Ovary (tissue), 9 donors: Measurements from ENCODE around the gene PDCD6IP. TPM values are rescaled to one million over a fixed set of nuclear protein-coding genes. Genes with fewer than 3 reads are reported as not detected.

Experiments used
- DNase-seq, 5 donors: peaks; one replicate each; pipeline ENCODE4 v3.0.0-alpha.2; 2019 to 2020
- H3K27ac ChIP-seq, 2 donors: fragments of 200-600 bp; one replicate each; pipeline versions ENCODE4 v1.5.1 to v1.8.0; 2019 to 2022
- H3K27me3 ChIP-seq: fragments of 200-600 bp; one replicate; pipeline ENCODE4 v1.8.0; 2022
- H3K36me3 ChIP-seq: fragments of 200-600 bp; sonication (generic); one replicate; pipeline ENCODE4 v1.5.1; 2019
- H3K4me1 ChIP-seq: one replicate; pipeline ENCODE4 v1.8.1; 2013; ENCODE audit warnings: mild to moderate bottlenecking, moderate library complexity; ENCODE audit not compliant: insufficient read depth
- H3K4me3 ChIP-seq: fragments of 200-600 bp; sonication (generic); one replicate; pipeline ENCODE4 v1.5.1; 2017
- H3K9me3 ChIP-seq, 2 donors: fragments of 200-600 bp in 1 of 2; sonication (generic) in 1 of 2; one replicate each; pipeline versions ENCODE4 v1.5.1 to v1.8.1; 2013 to 2019; ENCODE audit warnings: mild to moderate bottlenecking in 1 of 2, moderate library complexity in 1 of 2
- EP300 ChIP-seq: sonication (generic); formaldehyde crosslinking; IDR thresholded peaks from one replicate; pipeline ENCODE4 v1.6.1; 2017; ENCODE audit warnings: antibody characterized with exemption
- POLR2A ChIP-seq: fragments of 450-650 bp; IDR thresholded peaks from one replicate; pipeline ENCODE4 v1.6.1; 2017; ENCODE audit warnings: antibody characterized with exemption, mild to moderate bottlenecking, moderate library complexity
- WGBS, 3 donors: extraction: QIAGEN DNeasy Blood & Tissue Kit in 1 of 3; methylation state at CpG; one replicate each; pipeline versions ENCODE4 v1.1.5 to v1.1.7; 2013 to 2017; 5-methylcytosine and 5-hydroxymethylcytosine counted together
- intact Hi-C, 4 donors: fragments of 100-400 bp; cut with DNase I; formaldehyde crosslinking; loops; one replicate each; pipeline versions ENCODE4 v1.11.0 to v1.15.1; 2022 to 2023
- polyA plus RNA-seq, 2 donors: library from polyadenylated mRNA; stranded (reverse); fragments of 200-250 nt in 1 of 2; fragments of 350-450 nt in 1 of 2; fragmentation: Illumina TruSeq in 1 of 2; extraction: RNeasy Lipid Tissue Mini Kit (QIAGEN cat#74804) in 1 of 2; gene quantifications; one replicate each; pipeline ENCODE4 v1.2.3, GENCODE V29; 2013 to 2014
- total RNA-seq, 7 donors: library from RNA; depleted of rRNA in 2 of 7; stranded (reverse); fragments of >200 nt in 2 of 7; fragmentation: NEBNext Ultra II Directional in 3 of 7; extraction: Animal tissue kit (Norgen Biotek cat#: 25700) in 3 of 7; gene quantifications; one replicate each; pipeline versions ENCODE4 v1.1.0 to v1.2.4, GENCODE V29; 2016 to 2023
- TF ChIP-seq, protein P1 (sequence below), 3 donors: fragments of 450-650 bp in 2 of 3; fragments of 200-600 bp in 1 of 3; IDR thresholded peaks; one replicate each; pipeline versions ENCODE4 v1.5.1 to v1.8.0; 2016 to 2022; ENCODE audit warnings: antibody characterized with exemption in 3 of 3, mild to moderate bottlenecking in 1 of 3
- donor health status: DM: no; HTN: no; CAD: no; lungs with moderate emphysema.
- donor health status: DM: no; HTN: no; CAD: no.
- donor health status: Bipolar disorder and iron deficiency.
- donor health status: DM: yes; HTN: yes; CAD: no.
- donor health status: DM: no; HTN: no; CAD: no.
- donor health status: DM: yes; HTN: yes; CAD: no.

The PDCD6IP gene
- total and polyA plus RNA-seq, 9 donors, result 40.0 to 166 (median 126) TPM

DNA sequence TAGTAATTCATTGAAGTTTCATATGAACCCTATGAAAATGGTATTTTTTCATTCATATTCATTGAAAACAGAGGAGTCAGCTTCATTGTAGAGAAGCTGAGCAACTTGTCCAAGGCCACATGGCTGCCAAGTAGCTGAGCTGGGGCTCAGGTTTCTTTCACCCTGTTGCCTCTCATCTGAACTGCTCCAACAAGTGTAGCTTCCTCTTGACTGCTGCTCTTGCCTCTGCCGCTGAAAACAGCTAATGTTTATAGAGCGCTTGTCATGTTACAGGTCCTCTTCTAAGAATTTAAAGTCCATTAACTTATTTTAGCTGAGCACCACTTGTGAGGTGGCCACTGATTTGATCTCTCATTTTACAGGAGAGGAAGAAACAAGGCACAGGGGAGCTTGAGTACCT is 81.1 kb downstream of the PDCD6IP start:
- intact Hi-C loops, result no loop called here
- no peak for TF ChIP-seq POLR2A
- TF ChIP-seq EP300, result no peak
- TF ChIP-seq, protein P1, sequence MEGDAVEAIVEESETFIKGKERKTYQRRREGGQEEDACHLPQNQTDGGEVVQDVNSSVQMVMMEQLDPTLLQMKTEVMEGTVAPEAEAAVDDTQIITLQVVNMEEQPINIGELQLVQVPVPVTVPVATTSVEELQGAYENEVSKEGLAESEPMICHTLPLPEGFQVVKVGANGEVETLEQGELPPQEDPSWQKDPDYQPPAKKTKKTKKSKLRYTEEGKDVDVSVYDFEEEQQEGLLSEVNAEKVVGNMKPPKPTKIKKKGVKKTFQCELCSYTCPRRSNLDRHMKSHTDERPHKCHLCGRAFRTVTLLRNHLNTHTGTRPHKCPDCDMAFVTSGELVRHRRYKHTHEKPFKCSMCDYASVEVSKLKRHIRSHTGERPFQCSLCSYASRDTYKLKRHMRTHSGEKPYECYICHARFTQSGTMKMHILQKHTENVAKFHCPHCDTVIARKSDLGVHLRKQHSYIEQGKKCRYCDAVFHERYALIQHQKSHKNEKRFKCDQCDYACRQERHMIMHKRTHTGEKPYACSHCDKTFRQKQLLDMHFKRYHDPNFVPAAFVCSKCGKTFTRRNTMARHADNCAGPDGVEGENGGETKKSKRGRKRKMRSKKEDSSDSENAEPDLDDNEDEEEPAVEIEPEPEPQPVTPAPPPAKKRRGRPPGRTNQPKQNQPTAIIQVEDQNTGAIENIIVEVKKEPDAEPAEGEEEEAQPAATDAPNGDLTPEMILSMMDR (IDR thresholded peaks at IDR 0.05), result no peak

GRCh38 chr3:33881156-33882064 is 83.0 kb downstream of the PDCD6IP start:
- Histone ChIP-seq H3K36me3 (no peaks in the 10 kb centered on the region), H3K4me1 (no peaks in the 10 kb centered on the region), H3K27ac (no peak overlapping the region), H3K4me3 (no peak overlapping the region), H3K9me3 (no peaks in the 10 kb centered on the region), H3K27me3 (no peaks in the 10 kb centered on the region)
- WGBS, 3 donors, result 85 to 91% (median 87%) methylated on average over 14 of the region's 14 CpGs
- TF ChIP-seq, protein P1 (IDR thresholded peaks at IDR 0.05), result no peak
- TF ChIP-seq EP300 (no peak), POLR2A (no peak)
- no peak for DNase-seq
- intact Hi-C loops, result loop anchor here in 1 of 4 donors (10.0 kb wide), 1 partner anchor 803 kb away; no protein-coding TSS in a partner anchor

More for the DNA sequence above, 81.1 kb downstream of the PDCD6IP start:
- H3K27me3 ChIP-seq, result no peaks in the 10 kb centered on the region
- H3K27ac ChIP-seq, result no peak overlapping the region
- WGBS, 3 donors, result 67 to 74% (median 72%) methylated on average over 2 of the region's 2 CpGs
- H3K4me3 ChIP-seq, result no peak overlapping the region
- no peak for DNase-seq
- H3K36me3 ChIP-seq, result no peaks in the 10 kb centered on the region
- no peaks in the 10 kb centered on the region for H3K9me3 ChIP-seq
- H3K4me1 ChIP-seq, result no peaks in the 10 kb centered on the region

GRCh38 chr3:33882296-33882695 is 83.9 kb downstream of the PDCD6IP start:
- no peak for DNase-seq
- Histone ChIP-seq H3K27me3 (no peaks in the 10 kb centered on the region), H3K36me3 (no peaks in the 10 kb centered on the region), H3K4me3 (no peak overlapping the region), H3K4me1 (no peaks in the 10 kb centered on the region), H3K9me3 (no peaks in the 10 kb centered on the region), H3K27ac (no peak overlapping the region)
- intact Hi-C loops, result loop anchor here in 1 of 4 donors (10.0 kb wide), 1 partner anchor 803 kb away; no protein-coding TSS in a partner anchor
- WGBS, 3 donors, result 70 to 82% (median 76%) methylated on average over 6 of the region's 6 CpGs
- no peak for TF ChIP-seq EP300
- no peak for TF ChIP-seq POLR2A
- TF ChIP-seq, protein P1 (IDR thresholded peaks at IDR 0.05), result no peak

GRCh38 chr3:33883538-33883950 is 85.1 kb downstream of the PDCD6IP start:
- Histone ChIP-seq H3K4me1 (no peaks in the 10 kb centered on the region), H3K27me3 (no peaks in the 10 kb centered on the region), H3K9me3 (no peaks in the 10 kb centered on the region), H3K36me3 (no peaks in the 10 kb centered on the region), H3K27ac (no peak overlapping the region), H3K4me3 (no peak overlapping the region)
- no peak for DNase-seq
- TF ChIP-seq POLR2A, result no peak
- TF ChIP-seq, protein P1 (IDR thresholded peaks at IDR 0.05), result peak; percentile 46 to 50 (median 46)
- TF ChIP-seq EP300, result no peak
- WGBS, 3 donors, result 1 to 3% (median 1%) methylated on average over 6 of the region's 6 CpGs
- intact Hi-C loops, result loop anchor here in 1 of 4 donors (10.0 kb wide), 1 partner anchor 801 kb away; no protein-coding TSS in a partner anchor
